T-helper 1 cell treated with Interleukin-12 subunit alpha and Interleukin-12 subunit beta and Interleukin-4 antibody, amounts not matched to agents 30 ng/mL and 1 ng/mL, for 36 hours (primary cell): Measurements from ENCODE around the gene CYP2C19. TPM values are rescaled to one million over a fixed set of nuclear protein-coding genes. Genes with fewer than 3 reads are reported as not detected.
"Not testable (repeated sequence)": the region's sequence is repeated elsewhere in the genome, so short reads cannot be mapped to it uniquely, and the experiment has no call there.

ENCODE experiments used
- intact Hi-C: fragments of 100-400 bp; cut with micrococcal nuclease; formaldehyde crosslinking; loops from one replicate; pipeline ENCODE4 v1.15.1; 2024
- total RNA-seq: library from RNA; stranded (reverse); gene quantifications from 2 replicates; pipeline ENCODE4 v1.2.3, GENCODE V29; 2022

CYP2C19 gene
- total RNA-seq = not detected in 2 replicates

- intact Hi-C loops = no loop called here
Measured at GRCh38 chr10:94762393-94762792, at the start of gene CYP2C19. CYP2C19 (plus strand) TSS chr10:94762681; CDS start chr10:94762706, 25 bp downstream.

GRCh38 chr10:94725871-94726270 lies 36.6 kb upstream of the CYP2C19 start:
- intact Hi-C loops = no loop called here

DNA sequence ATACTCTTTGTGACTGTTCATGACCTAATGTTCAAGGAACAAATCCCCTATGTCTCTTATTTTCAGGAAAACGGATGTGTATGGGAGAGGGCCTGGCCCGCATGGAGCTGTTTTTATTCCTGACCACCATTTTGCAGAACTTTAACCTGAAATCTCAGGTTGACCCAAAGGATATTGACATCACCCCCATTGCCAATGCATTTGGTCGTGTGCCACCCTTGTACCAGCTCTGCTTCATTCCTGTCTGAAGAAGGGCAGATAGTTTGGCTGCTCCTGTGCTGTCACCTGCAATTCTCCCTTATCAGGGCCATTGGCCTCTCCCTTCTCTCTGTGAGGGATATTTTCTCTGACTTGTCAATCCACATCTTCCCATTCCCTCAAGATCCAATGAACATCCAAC lies 27.3 kb upstream of the CYP2C19 start:
- intact Hi-C loops = no loop called here

GRCh38 chr10:94738588-94738987 lies 23.9 kb upstream of the CYP2C19 start:
- intact Hi-C loops = no loop called here

GRCh38 chr10:94747137-94747536 lies 15.3 kb upstream of the CYP2C19 start:
- intact Hi-C loops = no loop called here

DNA sequence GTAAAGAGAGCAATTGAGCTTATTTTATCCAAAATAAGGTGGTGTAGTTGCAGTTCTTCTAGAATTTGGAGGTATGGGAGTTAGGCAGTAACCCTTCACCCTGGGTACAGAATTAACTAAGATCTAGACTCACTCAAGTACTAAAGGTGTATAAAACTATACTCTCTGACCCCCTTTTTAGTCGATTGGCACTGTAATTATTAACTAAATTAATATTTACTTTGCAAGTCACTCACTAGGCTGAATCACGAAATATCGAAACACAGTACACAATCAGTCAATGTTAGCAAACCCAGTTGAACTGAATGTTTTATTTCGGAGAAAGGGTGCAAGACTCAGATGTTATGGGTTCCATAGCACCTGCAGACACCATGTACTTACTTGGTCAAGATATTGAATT lies 14.6 kb upstream of the CYP2C19 start:
- intact Hi-C loops = no loop called here

- intact Hi-C loops = no loop called here
Measured at GRCh38 chr10:94757916-94758315, 4.6 kb upstream of the CYP2C19 start.

GRCh38 chr10:94760586-94761178 lies 1.8 kb upstream of the CYP2C19 start:
- intact Hi-C loops = no loop called here

- intact Hi-C loops = not testable (repeated sequence)
Measured at GRCh38 chr10:94775425-94775824, 12.9 kb downstream of the CYP2C19 start.

DNA sequence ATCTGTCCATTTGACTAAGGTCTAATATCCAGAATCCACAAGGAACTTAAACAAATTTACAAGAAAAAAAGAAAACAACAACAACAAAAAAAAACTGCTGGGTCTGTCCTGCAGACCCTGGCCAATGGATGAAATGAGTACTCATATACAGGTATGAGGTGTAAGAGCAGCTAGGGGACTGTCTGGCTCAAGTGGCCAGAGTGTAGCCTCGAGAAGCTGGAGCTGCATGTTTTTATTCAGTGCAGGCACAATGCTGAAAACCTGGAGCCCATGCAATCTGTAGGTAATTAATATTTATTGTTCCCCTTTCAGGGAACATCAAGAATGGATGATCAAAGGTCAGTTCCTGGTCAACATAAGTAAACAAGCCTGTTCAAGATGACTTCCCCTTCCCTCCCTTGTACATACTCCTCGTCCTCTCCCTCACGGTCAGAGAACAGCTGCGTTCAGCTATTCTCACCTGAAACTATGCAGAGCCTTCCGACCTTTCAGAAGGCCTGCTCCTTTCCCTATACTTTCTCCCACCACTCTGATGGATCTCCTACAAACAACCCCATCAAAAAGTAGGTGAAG lies 15.5 kb downstream of the CYP2C19 start:
- intact Hi-C loops = no loop called here

DNA sequence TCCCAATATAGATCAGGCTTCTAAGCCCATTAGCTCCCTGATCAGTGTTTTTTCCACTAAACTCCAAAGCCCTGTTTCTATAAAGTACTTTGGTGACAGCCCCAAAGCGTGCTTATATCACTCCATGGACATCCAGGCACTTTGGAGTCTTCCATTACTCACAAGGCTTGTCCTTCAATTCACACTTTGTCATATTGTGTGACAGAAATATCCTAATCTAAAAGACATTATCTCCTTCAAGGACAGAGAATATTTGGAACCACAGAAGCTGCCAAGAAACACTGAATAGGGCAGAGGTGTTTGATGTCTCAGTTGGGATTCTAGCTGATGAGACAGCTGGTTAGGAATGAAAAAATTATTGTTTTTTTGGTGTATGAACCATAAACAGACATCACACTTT lies 18.4 kb downstream of the CYP2C19 start:
- intact Hi-C loops = no loop called here

DNA sequence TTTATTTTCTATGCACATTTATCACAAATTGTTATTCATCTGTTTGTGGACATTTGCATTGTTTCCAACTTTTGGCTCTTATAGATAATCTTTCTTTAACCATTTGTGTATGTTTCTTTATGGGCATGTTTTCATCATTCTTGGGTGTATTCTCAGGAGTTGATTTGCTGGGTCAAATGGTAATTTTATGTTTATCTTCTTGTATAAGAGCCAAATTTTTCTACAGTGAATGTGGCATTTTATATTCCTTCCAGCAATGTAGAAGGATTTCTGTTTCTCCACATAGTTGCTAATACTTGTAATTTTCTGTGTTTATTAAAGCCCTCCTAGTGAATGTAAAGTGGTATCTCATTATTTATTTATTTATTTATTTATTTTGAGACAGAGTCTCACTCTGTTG lies 21.8 kb downstream of the CYP2C19 start:
- intact Hi-C loops = no loop called here

DNA sequence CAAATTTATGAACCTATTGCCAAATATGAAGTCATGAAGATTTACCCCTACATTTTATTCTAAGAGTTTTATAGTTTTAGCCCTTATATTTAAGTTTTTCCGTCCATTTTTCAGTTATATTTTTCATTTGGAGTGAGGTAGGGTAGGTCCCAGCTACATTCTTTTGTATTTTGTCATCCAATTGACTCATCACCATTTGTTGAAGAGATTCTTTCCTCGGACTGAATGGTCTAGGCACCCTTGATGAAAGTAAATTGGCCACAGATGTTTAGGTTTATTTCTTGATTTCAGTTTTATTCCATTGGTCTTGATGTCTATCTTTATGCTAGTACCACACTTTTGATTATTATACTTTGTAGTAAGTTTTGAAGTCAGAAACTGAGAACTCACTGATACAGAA lies 22.7 kb downstream of the CYP2C19 start:
- intact Hi-C loops = no loop called here

DNA sequence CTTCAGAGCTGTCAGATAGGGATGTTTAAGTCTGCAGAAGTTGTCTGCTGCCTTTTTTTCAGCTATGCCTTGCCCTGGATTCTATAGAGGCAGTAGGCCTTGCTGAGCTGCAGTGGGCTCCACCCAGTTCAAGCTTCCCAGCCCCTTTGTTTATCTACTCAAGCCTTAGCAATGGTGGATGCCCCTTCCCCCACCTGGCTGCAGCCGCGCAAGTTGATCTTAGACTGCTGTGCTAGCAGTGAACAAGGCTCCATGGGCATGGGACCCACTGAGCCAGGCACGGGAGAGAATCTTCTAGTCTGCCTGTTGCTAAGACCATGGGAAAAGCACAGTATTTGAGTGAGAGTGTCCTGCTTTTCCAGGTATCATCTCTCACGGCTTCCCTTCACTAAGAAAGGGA lies 38.1 kb downstream of the CYP2C19 start:
- intact Hi-C loops = not testable (repeated sequence)

DNA sequence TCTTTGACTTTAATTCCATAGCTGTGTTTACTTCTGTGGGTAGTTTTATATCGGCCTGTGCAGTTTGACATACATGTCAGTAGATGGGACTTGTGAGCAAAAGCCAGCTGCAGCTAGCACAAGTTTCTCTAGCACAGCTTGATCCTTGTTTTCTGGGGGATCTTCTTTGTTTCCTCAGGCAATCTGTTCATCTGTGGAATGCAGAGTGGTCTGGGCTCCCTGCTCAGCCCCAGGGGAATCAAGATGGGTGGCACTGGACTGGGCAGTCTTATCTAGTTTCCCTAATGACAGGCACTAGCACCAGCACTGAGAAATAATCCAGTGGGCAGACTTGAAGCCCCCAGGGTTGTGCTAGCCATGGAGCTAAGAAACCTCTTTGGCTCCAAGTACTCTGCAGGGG lies 40.8 kb downstream of the CYP2C19 start:
- intact Hi-C loops = no loop called here

DNA sequence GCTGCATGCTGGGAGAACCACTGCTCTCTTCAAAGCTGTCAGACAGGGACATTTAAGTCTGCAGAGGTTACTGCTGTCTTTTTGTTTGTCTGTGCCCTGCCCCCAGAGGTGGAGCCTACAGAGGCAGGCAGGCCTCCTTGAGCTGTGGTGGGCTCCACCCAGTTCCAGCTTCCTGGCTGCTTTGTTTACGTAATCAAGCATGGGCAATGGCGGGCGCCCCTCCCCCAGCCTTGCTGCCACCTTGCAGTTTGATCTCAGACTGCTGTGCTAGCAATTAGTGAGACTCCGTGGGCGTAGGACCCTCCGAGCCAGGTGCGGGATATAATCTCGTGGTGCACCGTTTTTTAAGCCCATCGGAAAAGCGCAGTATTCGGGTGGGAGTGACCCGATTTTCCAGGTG lies 67.5 kb downstream of the CYP2C19 start:
- intact Hi-C loops = not testable (repeated sequence)

GRCh38 chr10:94846204-94846603 lies 83.7 kb downstream of the CYP2C19 start:
- intact Hi-C loops = no loop called here

DNA sequence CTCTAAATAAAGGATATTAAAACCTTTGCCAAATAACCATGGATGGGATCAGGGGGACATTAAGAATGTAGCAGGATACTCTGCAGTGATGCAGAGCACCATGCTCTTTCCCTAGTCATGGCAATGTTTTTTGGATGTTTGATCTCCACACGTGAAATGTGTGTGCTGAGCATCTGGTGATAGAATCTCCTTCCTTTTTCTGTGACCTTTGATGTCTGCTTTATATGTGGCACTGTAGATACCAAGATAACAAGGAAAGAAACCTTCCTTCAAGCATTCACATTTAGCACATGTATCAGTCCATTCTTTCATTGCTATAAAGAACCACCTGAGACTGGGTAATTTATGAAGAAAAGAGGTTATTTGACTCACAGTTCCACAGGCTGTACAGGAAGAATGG lies 88.3 kb downstream of the CYP2C19 start:
- intact Hi-C loops = no loop called here

- intact Hi-C loops = no loop called here
Measured at GRCh38 chr10:94851263-94851662, 88.8 kb downstream of the CYP2C19 start.

DNA sequence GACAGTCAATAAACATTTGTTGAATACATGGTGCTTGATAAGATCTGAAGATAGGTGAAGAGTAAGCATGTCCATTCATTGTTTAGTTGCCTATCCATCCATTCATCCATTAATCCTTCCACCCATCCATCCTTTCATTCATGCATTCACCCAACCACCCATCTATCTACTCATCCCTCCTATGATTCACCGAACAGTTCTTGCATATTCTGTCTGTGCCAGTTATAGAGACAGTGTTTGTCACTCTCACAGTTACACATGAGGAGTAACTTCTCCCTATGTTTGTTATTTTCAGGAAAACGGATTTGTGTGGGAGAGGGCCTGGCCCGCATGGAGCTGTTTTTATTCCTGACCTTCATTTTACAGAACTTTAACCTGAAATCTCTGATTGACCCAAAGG lies 90.0 kb downstream of the CYP2C19 start:
- intact Hi-C loops = no loop called here

DNA sequence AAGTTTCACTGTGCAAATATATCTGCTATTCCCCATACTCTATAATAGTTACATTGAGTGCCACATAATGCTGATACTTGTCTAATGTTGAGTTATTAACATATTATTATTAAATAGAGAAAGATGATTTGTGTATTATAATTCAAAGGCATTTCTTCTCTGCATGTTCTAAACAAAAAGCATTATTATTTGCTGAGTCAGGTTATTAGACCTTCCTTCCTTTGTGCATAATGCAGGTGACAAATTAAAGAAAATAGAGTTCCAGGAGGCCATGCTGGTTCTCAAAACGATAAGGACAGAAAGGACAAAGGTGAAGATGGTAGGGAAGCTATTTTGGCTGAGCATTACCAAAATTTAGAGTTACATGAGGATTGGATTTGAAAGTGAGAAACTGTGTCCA lies 90.6 kb downstream of the CYP2C19 start:
- intact Hi-C loops = no loop called here

GRCh38 chr10:94858005-94858404 lies 95.5 kb downstream of the CYP2C19 start:
- intact Hi-C loops = no loop called here

- intact Hi-C loops = no loop called here
Measured at GRCh38 chr10:94859086-94859485, 96.6 kb downstream of the CYP2C19 start.

- intact Hi-C loops = no loop called here
Measured at GRCh38 chr10:94878649-94879048, 116.2 kb downstream of the CYP2C19 start.
